ENCODE measurements around the gene ZNF785.
"Not testable (repeated sequence)": the region's sequence is repeated elsewhere in the genome, so short reads cannot be mapped to it uniquely, and the experiment has no call there.

ZNF785 gene

DNA sequence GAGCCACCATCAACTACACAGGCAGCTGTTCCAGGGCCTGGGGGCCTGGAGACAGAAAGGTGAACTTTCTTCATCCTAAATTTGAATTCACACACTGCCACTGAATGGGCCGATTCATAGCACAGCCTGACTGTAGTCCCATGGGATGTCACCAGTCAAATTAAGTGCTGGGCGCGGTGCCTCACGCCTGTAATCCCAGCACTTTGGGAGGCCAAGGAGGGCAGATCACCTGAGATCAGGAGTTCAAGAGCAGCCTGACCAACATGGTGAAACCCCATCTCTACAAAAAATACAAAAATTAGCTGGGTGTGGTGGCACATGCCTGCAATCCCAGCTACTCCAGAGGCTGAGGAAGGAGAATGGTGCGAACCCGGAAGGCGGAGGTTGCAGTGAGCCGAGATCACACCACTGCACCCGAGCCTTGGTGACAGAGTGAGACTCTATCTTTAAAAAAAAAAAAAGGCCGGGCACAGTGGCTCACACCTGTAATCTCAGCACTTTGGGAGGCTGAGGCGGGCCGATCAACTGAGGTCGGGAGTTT lies 45.4 kb downstream of the ZNF785 start:
- DNase-seq (ENCODE audit: low read depth): not testable (repeated sequence)

DNA sequence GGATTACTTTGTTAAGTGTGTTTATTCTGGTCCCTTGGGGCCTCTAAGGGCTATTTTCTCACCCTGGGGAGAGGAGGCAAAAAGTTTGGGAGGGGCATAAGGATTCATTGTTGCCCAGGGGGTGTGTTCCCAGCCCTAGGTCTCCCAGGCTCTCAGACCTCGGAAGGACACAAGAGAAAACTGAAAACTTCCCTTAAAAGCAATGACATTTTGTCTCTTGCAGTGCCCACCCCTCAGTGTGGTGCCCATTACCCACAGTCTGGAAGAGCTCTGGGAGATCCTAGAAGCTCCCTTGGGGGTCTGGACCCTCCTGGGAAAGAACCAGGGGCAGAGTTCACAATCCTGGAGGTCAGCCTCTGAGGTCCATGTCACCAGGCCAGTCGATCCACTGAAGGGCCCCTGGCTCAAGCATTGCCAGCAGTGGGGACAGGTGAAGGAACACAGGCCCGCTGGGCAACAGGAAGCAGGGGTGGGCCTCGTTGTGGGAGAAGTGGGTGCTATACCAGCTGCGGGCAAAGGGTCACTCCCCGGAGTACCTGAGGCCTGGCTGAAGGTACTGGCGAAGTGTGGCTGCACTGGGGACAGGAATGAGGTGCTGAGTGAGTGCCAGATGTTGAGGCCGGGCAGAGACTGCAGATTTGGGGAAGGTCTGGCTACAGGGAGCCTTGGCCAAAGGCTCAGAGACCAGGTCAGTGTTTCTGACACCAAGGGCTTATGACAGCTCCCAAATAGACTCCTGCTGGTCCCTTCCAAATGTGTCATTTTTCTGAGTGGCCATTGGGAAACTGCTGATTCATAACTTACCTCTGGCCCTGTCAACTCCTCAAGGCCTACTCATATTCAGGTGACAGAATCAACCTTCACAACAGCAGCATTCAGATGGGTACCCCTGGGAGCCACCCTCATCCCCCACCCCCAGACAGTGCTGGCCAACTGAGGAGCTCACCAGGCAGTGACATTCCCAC lies 46.2 kb downstream of the ZNF785 start:
- DNase-seq (ENCODE audit: low read depth): no peak

DNA sequence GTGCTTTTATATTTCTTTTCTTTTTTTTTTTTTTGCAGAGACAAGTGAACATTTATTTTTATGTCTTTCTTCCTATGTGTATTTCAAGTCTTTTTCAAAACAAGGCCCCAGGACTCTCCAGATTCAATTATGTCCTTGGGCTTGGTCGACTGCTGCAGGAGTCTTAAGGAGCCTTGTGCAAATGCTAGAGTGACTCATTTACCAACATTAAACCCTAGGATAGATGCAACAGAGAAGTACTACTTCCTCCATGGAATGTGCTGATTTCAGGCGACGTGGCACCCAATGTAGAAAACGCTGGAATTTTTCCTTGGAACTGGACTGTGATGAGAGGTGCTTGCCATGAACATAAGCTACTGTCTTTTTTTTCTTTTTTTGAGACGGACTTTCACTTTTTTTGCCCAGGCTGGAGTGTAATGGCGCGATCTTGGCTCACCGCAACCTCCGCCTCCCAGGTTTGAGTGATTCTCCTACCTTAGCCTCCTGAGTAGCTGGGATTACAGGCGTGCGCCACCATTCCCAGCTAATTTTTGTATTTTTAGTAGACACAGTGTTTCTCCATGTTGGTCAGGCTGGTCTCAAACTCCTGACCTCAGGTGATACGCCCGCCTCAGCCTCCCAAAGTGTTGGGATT lies 49.0 kb downstream of the ZNF785 start:
- not testable (repeated sequence) for DNase-seq (ENCODE audit: low read depth)

DNA sequence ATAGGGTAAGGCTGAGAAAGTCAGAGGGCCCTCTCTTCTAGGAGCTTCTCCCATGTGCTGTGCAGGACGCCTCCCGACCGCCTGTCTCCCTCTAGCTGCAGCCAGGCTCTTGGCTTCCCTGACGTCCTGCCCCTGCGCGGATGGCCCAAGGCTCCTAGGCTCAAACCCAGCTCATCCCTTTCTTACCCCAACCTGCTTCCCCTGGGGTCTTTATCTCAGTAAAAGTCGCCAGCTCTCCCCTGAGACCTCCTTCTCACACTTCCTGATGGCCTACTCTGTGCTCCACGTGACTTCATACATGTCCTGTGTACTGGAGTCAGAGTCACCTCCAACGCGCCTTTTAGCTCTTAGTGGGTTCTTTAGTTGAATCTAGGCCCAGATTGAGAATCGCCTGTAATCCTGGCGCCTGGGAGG lies 49.7 kb downstream of the ZNF785 start:
- peak; percentile 41 for DNase-seq (ENCODE audit: low read depth)

- DNase-seq (ENCODE audit: low read depth): no peak
Measured at GRCh38 chr16:30535106-30535776, 50.3 kb downstream of the ZNF785 start.

DNA sequence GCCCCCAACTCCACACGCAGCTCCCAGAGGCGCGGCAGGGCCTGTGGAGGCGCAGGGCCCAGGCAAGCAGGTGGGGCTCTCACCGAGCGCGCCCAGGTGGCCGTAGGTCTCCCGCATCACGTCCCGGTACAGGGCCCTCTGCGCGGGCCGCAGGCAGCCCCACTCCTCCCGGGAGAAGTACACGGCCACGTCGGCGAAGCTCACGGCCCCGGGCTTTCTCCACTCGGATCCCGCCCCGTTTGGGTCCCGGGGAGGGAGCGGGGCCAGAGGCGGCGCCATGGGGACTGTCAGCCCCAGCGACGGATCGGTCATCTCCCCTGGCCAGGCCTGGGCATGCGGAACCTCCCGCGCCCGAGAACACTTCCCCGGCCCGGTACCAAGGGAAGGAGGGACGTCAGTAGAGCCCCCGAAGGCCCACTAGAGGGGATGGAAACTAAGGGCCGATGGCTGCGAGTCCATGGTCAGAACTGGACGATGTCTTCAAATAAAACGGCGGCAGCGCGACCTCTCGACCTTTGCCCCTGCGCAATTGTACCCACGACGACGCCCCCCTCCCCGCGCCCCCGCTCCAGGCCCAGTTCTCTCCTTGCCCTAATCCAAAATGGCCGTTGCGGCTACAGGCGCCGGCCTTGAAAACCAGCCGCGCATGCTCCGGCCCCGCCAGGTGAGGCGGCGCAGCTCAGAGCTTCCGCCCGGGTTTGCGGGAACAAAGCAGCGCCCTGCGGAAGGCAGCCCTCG lies 51.0 kb downstream of the ZNF785 start, which contains the start of gene ZNF747:
Gene ZNF747 (minus strand): TSS at position 491 of the 738 bp plus-strand sequence. CDS start 179 bp downstream, at position 312.
- peak; percentile 87 for DNase-seq (ENCODE audit: low read depth)

DNA sequence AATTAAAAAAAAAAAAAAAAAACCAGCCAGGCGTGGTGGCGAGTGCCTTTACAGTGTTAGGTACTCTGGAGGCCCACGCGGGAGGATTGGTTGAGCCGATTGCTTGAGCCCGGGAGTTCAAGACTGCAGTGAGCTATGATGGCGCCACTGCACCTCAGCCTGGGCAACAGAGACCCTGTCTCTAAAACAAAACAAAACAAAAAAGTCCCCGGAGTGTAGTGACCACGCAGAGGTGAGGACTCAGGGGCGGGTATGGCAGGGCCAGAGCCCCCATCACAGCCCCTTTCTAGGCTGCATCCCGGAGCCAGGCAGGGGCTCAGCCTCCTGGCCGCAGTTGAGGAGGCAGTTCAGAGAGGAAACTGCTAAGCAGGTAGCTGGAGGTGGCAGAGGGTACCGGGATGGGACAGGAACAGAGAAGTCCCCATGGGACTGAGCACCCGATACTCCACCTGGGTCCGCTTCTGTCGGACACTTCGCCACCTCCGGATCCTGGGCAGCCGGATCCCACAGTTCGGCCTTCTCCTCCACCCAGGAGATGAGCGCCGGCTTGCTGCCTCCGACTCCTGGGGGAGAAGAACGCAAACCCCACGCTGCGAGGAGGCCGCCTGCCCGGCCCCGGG lies 51.6 kb downstream of the ZNF785 start:
- DNase-seq (ENCODE audit: low read depth): no peak

DNA sequence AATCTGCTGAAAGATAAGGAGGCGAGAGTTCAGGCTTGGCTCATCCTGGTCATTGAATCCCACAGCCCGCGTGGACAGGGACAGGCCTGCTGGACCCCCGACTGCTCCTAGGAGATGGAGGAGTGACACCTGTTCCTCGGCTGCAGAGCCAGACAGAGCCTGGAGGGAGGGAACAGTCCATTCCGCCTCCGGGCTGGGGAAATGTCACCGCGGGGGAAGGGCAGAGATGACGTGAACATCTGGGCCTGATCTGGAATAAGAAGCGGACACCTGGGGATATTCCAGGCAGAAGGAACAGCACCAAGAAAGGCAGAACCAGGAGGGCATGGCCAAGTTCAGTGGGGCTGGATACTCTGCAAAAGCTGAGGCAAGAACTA lies 52.4 kb downstream of the ZNF785 start:
- DNase-seq (ENCODE audit: low read depth): no peak

DNA sequence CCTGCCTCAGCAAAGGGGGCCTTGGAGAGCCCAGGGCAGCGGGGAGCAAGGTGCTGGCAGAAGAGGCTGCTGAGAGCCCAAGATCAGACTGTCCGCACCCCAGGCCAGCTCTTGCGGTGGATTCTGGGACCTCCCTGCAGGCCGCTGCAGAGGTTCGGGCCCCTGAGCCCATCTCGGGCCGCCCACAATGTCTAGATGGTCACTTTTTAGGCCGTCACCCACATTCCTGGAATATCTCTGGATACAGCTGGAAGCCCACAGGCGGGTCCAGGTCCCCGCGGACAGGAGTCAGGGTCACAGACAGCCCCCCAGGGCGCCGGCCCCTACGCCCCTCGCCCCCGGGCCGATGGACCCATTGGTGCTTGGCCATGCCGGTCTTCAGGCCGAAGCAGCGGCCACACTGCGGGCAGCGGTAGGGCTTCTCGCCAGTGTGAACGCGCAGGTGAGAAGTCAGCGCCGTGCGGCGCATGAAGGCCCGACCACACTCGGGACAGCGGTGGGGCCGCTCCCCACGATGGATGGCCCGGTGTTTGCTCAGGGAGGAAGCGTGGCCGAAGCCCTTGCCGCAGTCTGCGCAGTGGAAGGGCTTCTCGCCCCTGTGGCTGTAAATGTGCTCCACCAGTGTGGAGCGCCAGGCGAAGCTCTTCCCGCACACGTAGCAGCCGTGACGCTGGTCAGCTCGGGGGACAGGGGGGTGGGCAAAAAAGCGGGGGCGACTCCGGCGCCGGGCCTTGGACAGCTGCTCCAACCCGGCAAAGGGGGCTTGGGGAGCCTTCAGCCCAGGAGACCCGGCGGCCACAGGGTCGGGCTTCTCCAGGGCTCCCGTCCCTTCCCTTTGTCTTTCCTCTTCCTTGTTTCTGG lies 53.0 kb downstream of the ZNF785 start:
- DNase-seq (ENCODE audit: low read depth): no peak

Measured in T follicular helper cell (primary cell).